HG03571 (cell line): ENCODE data around the gene BLTP2.
A peak's percentile ranks its signal among the peaks of the same experiment; 100 is the strongest.

ENCODE experiments used
- ATAC-seq: cut with Tn5 transposase; IDR thresholded peaks from one replicate; pipeline ENCODE4 v1.9.1; 2021; ENCODE audit not compliant: unreplicated experiment

Gene BLTP2

DNA sequence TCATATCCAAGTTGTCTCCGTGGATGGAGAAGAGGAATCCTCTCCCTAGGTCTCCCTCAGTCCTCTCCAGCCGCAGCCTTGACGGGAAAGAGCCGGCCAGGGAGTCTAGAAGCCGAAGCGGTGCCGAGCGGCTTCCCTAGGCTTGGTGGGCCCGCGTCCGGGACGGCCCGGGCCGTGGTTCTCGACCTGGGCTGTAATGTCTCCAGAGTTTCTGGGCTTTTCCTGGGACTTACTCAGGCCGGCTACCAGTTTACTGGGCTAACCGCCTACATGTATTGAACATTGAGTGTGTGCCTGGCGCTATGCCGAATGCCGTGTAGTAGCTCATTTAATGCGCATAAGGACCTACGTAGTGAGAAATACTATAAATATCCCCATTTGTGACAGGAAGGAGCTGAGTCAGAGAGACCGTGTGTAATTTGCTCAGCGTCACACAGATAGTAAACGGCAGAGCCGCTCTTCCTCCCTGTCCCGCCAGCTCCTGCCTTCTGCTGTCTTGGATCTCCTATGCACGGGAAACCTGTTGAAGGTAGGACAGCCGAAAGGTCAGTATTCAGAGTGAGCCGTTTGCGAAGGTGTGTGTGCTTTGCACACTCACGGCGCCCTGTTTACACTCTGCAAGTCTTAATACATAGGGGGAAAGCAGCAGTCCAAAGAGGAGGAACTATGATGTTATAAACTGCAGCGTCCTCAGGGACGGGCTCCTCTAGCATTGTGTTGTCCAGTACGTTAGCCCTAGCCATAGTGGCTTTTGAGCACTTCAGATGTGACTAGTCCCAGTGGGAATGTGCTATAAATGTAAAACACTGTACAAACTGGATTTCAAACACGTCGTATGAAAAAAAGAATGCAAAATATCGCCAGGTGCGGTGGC lies 45.4 kb downstream of the BLTP2 start:
- peak; percentile 45 for ATAC-seq

DNA sequence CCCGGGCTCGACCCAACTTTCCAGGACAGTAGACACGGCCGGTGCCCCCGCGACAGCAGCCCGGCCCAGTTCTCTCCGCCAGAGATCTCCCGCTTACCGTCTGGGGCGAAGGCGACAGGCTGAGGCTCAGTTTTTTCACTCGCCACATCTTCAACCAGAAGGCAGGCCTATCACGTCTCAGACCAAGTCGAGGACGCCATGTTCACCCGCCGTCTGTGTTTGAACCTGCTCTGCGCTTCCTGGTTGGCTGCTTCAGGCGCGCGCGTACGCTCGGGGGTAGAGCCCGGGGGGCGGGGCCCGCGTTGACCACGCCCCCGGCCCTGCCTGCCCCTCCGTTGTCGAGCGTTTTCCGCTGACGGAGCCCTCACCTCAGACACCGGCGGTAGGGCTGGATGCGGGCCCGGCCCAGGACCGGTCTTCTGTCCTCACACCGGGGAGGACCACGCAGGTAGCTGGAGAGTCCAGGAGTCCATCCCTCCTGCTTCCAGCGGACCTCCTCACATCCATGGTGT lies 46.1 kb downstream of the BLTP2 start, which contains the start of gene SPAG5:
SPAG5 (minus strand) TSS at position 227 of the 512 bp plus-strand sequence; CDS start at position 148, 79 bp downstream.
- peak; percentile 80 for ATAC-seq

DNA sequence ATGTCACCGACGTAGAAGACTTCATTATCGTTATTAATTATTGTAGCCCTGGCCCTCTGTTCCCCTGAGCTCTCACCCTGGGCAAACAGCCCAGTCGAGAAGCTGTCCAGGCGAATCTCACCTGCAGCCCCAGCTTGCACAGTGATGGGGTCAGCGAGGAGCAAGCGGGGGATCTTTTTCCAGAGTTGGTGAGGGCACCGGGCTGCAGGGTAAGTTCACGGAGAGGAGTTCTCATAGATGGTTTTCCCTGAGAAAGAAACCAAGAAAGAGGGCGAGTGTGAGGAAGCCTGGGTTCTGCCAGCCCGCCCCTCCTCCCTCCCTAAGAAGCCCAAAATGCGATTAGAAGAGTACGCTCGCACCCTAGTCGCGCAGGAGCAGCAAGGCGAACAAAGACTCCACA lies 46.6 kb downstream of the BLTP2 start:
- no peak for ATAC-seq

DNA sequence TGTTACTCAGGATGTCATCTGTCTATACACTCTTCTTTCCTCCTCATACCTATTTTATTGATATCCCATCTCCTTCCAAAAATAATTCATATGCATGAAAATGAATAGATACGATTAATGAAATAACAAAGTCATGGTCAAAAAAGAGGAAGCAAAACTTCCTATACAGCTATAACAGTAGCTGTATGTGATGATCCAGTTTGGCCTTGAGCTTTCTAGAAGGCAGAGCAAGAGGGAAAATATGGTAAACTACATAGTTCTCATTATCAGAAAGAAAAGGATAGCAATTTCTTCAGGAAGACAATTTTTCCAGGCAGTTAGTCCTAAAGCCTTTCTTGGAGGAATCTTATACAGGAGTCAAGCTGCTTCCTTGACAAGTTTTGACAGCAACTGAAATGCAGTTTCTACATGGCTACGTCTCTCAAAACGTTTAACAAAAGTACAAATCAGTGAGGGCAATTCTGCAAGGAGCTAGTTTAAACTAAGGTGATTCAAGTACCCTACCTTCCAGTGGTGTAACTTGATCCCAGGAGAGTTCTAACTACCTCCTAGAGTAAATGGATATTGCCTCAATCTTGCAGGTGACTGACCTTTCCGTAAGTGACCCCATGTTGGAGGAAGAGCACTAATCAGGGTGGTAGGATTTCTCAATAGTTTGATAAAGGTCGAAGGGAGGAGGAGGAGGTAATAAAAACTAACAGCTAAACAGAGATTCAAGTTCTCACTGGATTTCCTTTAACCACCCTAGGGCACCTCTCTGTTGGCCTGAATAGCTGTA lies 47.2 kb downstream of the BLTP2 start:
- no peak for ATAC-seq
